Breast epithelium (tissue), 4 donors: Measurements from ENCODE around the gene SARS1. TPM values are rescaled to one million over a fixed set of nuclear protein-coding genes. Genes with fewer than 3 reads are reported as not detected.

Source experiments
- DNase-seq, 2 donors: peaks; one replicate each; pipeline ENCODE4 v3.0.0-alpha.2; 2019; ENCODE audit warnings: low spot score in 2 of 2
- H3K27ac ChIP-seq, 2 donors: fragments of 200-600 bp; sonication (generic) in 1 of 2; one replicate each; pipeline ENCODE4 v1.5.1; 2016 to 2019; ENCODE audit warnings: mild to moderate bottlenecking in 1 of 2
- H3K27me3 ChIP-seq, 2 donors: fragments of 200-600 bp; sonication (generic) in 1 of 2; one replicate each; pipeline versions ENCODE4 v1.5.1 to v1.6.0; 2017 to 2019; ENCODE audit warnings: control low read depth in 1 of 2, mild to moderate bottlenecking in 1 of 2
- H3K36me3 ChIP-seq: fragments of 200-600 bp; one replicate; pipeline ENCODE4 v1.5.1; 2019
- H3K4me1 ChIP-seq, 2 donors: fragments of 200-600 bp; sonication (generic); one replicate each; pipeline ENCODE4 v1.5.1; 2016 to 2019; ENCODE audit warnings: control low read depth in 1 of 2
- H3K4me3 ChIP-seq, 3 donors: fragments of 200-600 bp; sonication (generic); 1 replicate in 2 of 3; 2 replicates in 1 of 3; pipeline ENCODE4 v1.5.1; 2016 to 2019; ENCODE audit warnings: mild to moderate bottlenecking in 3 of 3, moderate library complexity in 2 of 3
- H3K9me3 ChIP-seq, 2 donors: fragments of 200-600 bp; sonication (generic) in 1 of 2; one replicate each; pipeline ENCODE4 v1.5.1; 2016 to 2019; ENCODE audit warnings: control low read depth in 1 of 2
- CTCF ChIP-seq, 3 donors: fragments of 450-650 bp; IDR thresholded peaks; one replicate each; pipeline ENCODE4 v1.5.1; 2016 to 2017; ENCODE audit warnings: antibody characterized with exemption in 3 of 3, mild to moderate bottlenecking in 3 of 3, moderate library complexity in 3 of 3
- POLR2A ChIP-seq: fragments of 450-650 bp; IDR thresholded peaks from one replicate; pipeline ENCODE4 v1.6.1; 2016; ENCODE audit warnings: antibody characterized with exemption, mild to moderate bottlenecking, moderate library complexity
- POLR2AphosphoS5 ChIP-seq, 3 donors: sonication (generic); formaldehyde crosslinking; IDR thresholded peaks; one replicate each; pipeline ENCODE4 v1.6.1; 2017; ENCODE audit warnings: antibody characterized with exemption in 3 of 3
- intact Hi-C: fragments of 100-400 bp; cut with DNase I; formaldehyde crosslinking; loops from one replicate; pipeline ENCODE4 v1.15.1; 2023; ENCODE audit warnings: low total_unique reads
- total RNA-seq, 3 donors: library from RNA; depleted of rRNA; stranded (reverse); fragments of >200 nt; gene quantifications; one replicate each; pipeline ENCODE4 v1.1.0, GENCODE V29; 2016

Gene SARS1
- total RNA-seq, 3 donors from 2014 or later, result 146 to 172 (median 161) TPM

- Histone ChIP-seq H3K36me3 (no peaks in the 10 kb centered on the region), H3K4me1 (peaks cover 0 to 18% of the 10 kb centered on the region in 2 donors), H3K9me3 (no peaks in the 10 kb centered on the region), H3K27ac (no peak overlapping the region), H3K4me3 (no peak overlapping the region), H3K27me3 (no peaks in the 10 kb centered on the region)
- intact Hi-C loops, result no loop called here
- TF ChIP-seq POLR2A (no peak), CTCF (IDR thresholded peaks at IDR 0.05) (no peak), POLR2AphosphoS5 (IDR thresholded peaks at IDR 0.05) (no peak)
- no peak for DNase-seq
These were observed 57.7 kb downstream of the SARS1 start for GRCh38 chr1:109271458-109271857.

- Histone ChIP-seq H3K27me3 (no peaks in the 10 kb centered on the region), H3K4me1 (peaks cover 0 to 18% of the 10 kb centered on the region in 2 donors), H3K9me3 (no peaks in the 10 kb centered on the region), H3K36me3 (no peaks in the 10 kb centered on the region), H3K27ac (peak overlapping the region; percentile 87 to 92), H3K4me3 (no peak overlapping the region)
- TF ChIP-seq POLR2AphosphoS5 (IDR thresholded peaks at IDR 0.05), result no peak
- TF ChIP-seq POLR2A, result no peak
- TF ChIP-seq CTCF (IDR thresholded peaks at IDR 0.05), result no peak
- no peak for DNase-seq
- intact Hi-C loops, result no loop called here
These were observed 58.5 kb downstream of the SARS1 start for GRCh38 chr1:109272021-109272799.

- intact Hi-C loops, result no loop called here
- Histone ChIP-seq H3K36me3 (no peaks in the 10 kb centered on the region), H3K4me3 (peak overlapping the region in 2 of 3 donors; percentile 37 to 51), H3K4me1 (peaks cover 0 to 18% of the 10 kb centered on the region in 2 donors), H3K27me3 (no peaks in the 10 kb centered on the region), H3K9me3 (no peaks in the 10 kb centered on the region), H3K27ac (peak overlapping the region; percentile 87 to 92)
- TF ChIP-seq POLR2A, result no peak
- TF ChIP-seq POLR2AphosphoS5 (IDR thresholded peaks at IDR 0.05), result no peak
- TF ChIP-seq CTCF (IDR thresholded peaks at IDR 0.05), result no peak
- DNase-seq, result no peak
These were observed 59.3 kb downstream of the SARS1 start for GRCh38 chr1:109272831-109273547.

- Histone ChIP-seq H3K9me3 (no peaks in the 10 kb centered on the region), H3K4me1 (peaks cover 0 to 18% of the 10 kb centered on the region in 2 donors), H3K36me3 (no peaks in the 10 kb centered on the region), H3K27ac (peak overlapping the region; percentile 87 to 92), H3K27me3 (no peaks in the 10 kb centered on the region), H3K4me3 (peak overlapping the region in 2 of 3 donors; percentile 37 to 51)
- no peak for TF ChIP-seq POLR2AphosphoS5 (IDR thresholded peaks at IDR 0.05)
- TF ChIP-seq POLR2A, result no peak
- no peak for TF ChIP-seq CTCF (IDR thresholded peaks at IDR 0.05)
- intact Hi-C loops, result no loop called here
- no peak for DNase-seq
These were observed 60.0 kb downstream of the SARS1 start for GRCh38 chr1:109273570-109274288.
